Ascending aorta (tissue), 2 donors: ENCODE results near the gene SLC19A3. TPM values are rescaled to one million over a fixed set of nuclear protein-coding genes. Genes with fewer than 3 reads are reported as not detected.

Experiments
- DNase-seq, 2 donors: peaks; one replicate each; pipeline ENCODE4 v3.0.0-alpha.2; 2019; ENCODE audit warnings: low spot score in 2 of 2
- H3K27ac ChIP-seq, 2 donors: fragments of 200-600 bp; sonication (generic); one replicate each; pipeline ENCODE4 v1.5.1; 2016 to 2017; ENCODE audit warnings: mild to moderate bottlenecking in 1 of 2
- H3K27me3 ChIP-seq: fragments of 200-600 bp; sonication (generic); one replicate; pipeline ENCODE4 v1.5.1; 2017
- H3K36me3 ChIP-seq, 2 donors: fragments of 200-600 bp; sonication (generic); one replicate each; pipeline ENCODE4 v1.5.1; 2016
- H3K4me1 ChIP-seq, 2 donors: fragments of 200-600 bp; sonication (generic); one replicate each; pipeline ENCODE4 v1.5.1; 2016 to 2017; ENCODE audit warnings: mild to moderate bottlenecking in 1 of 2
- H3K4me3 ChIP-seq, 2 donors: fragments of 200-600 bp; sonication (generic); one replicate each; pipeline ENCODE4 v1.5.1; 2016 to 2017; ENCODE audit warnings: mild to moderate bottlenecking in 1 of 2
- H3K9me3 ChIP-seq, 2 donors: fragments of 200-600 bp; sonication (generic); one replicate each; pipeline ENCODE4 v1.5.1; 2016
- CTCF ChIP-seq, 3 experiments: fragments of 200-600 bp in 2 of 3; fragments of 450-650 bp in 1 of 3; sonication (generic) in 2 of 3; IDR thresholded peaks; one replicate each; pipeline ENCODE4 v1.5.1; 2016 to 2019; ENCODE audit warnings: antibody characterized with exemption in 3 of 3, mild to moderate bottlenecking in 1 of 3, moderate library complexity in 1 of 3
- intact Hi-C: fragments of 100-400 bp; cut with DNase I; formaldehyde crosslinking; loops from one replicate; pipeline ENCODE4 v1.15.1; 2023
- total RNA-seq: library from RNA; depleted of rRNA; stranded (reverse); fragments of >200 nt; gene quantifications from one replicate; pipeline ENCODE4 v1.1.0, GENCODE V29; 2016

The SLC19A3 gene
- total RNA-seq, 1 donor from 2014 or later, result 16.5 TPM

GRCh38 chr2:227713291-227713690, 4.5 kb downstream of the SLC19A3 start:
- no peaks in the 10 kb centered on the region for H3K27me3 ChIP-seq
- intact Hi-C loops, result no loop called here
- no peak for TF ChIP-seq CTCF (IDR thresholded peaks at IDR 0.05)
- no peak for DNase-seq
- H3K9me3 ChIP-seq, result no peaks in the 10 kb centered on the region
- no peaks in the 10 kb centered on the region for H3K36me3 ChIP-seq
- no peak overlapping the region for H3K27ac ChIP-seq
- H3K4me3 ChIP-seq, result no peak overlapping the region
- H3K4me1 ChIP-seq, result peaks cover 0 to 4% of the 10 kb centered on the region in 2 donors

GRCh38 chr2:227710986-227711385, 6.8 kb downstream of the SLC19A3 start:
- H3K27me3 ChIP-seq, result no peaks in the 10 kb centered on the region
- DNase-seq, result no peak
- H3K4me1 ChIP-seq, result no peaks in the 10 kb centered on the region
- no peak for TF ChIP-seq CTCF (IDR thresholded peaks at IDR 0.05)
- no peak overlapping the region for H3K4me3 ChIP-seq
- intact Hi-C loops, result no loop called here
- no peak overlapping the region for H3K27ac ChIP-seq
- H3K36me3 ChIP-seq, result no peaks in the 10 kb centered on the region
- H3K9me3 ChIP-seq, result no peaks in the 10 kb centered on the region

GRCh38 chr2:227707390-227707789, 10.4 kb downstream of the SLC19A3 start:
- H3K9me3 ChIP-seq, result no peaks in the 10 kb centered on the region
- TF ChIP-seq CTCF (IDR thresholded peaks at IDR 0.05), result no peak
- no peaks in the 10 kb centered on the region for H3K4me1 ChIP-seq
- no peak overlapping the region for H3K27ac ChIP-seq
- no peaks in the 10 kb centered on the region for H3K27me3 ChIP-seq
- H3K4me3 ChIP-seq, result no peak overlapping the region
- intact Hi-C loops, result no loop called here
- DNase-seq, result no peak
- H3K36me3 ChIP-seq, result no peaks in the 10 kb centered on the region

- no peak for TF ChIP-seq CTCF (IDR thresholded peaks at IDR 0.05)
- H3K36me3 ChIP-seq, result no peaks in the 10 kb centered on the region
- H3K4me3 ChIP-seq, result no peak overlapping the region
- H3K27me3 ChIP-seq, result no peaks in the 10 kb centered on the region
- intact Hi-C loops, result no loop called here
- no peak overlapping the region for H3K27ac ChIP-seq
- H3K4me1 ChIP-seq, result no peaks in the 10 kb centered on the region
- no peak for DNase-seq
- H3K9me3 ChIP-seq, result no peaks in the 10 kb centered on the region
These were observed 11.0 kb downstream of the SLC19A3 start for GRCh38 chr2:227706859-227707258.

- Histone ChIP-seq H3K27me3 (no peaks in the 10 kb centered on the region), H3K9me3 (no peaks in the 10 kb centered on the region), H3K36me3 (no peaks in the 10 kb centered on the region), H3K4me3 (no peak overlapping the region), H3K27ac (no peak overlapping the region), H3K4me1 (no peaks in the 10 kb centered on the region)
- no peak for DNase-seq
- intact Hi-C loops, result no loop called here
- TF ChIP-seq CTCF (IDR thresholded peaks at IDR 0.05), result no peak
These were observed 13.9 kb downstream of the SLC19A3 start for GRCh38 chr2:227703961-227704360.

- Histone ChIP-seq H3K27ac (no peak overlapping the region), H3K4me1 (no peaks in the 10 kb centered on the region), H3K36me3 (no peaks in the 10 kb centered on the region), H3K9me3 (no peaks in the 10 kb centered on the region), H3K4me3 (no peak overlapping the region), H3K27me3 (no peaks in the 10 kb centered on the region)
- no peak for TF ChIP-seq CTCF (IDR thresholded peaks at IDR 0.05)
- intact Hi-C loops, result no loop called here
- DNase-seq, result no peak
These were observed 14.5 kb downstream of the SLC19A3 start for GRCh38 chr2:227703280-227703732.
